PC-9 (cell line): ENCODE results near the gene USP22. TPM values are rescaled to one million over a fixed set of nuclear protein-coding genes. Genes with fewer than 3 reads are reported as not detected.

Source experiments
- BruUV-seq: library from RNA; stranded (reverse); fragments of 400-500 nt; replicated peaks from 2 replicates; lab custom pipeline; 2021; lab: Mats Ljungman, UMichigan
- CTCF ChIA-PET: fragments of 300-600 bp; sonication (Branson Sonifier 250); formaldehyde crosslinking; loops from one replicate; lab custom pipeline; 2022; ENCODE audit warnings: antibody characterized with exemption; lab: Charles Lee
- POLR2A ChIA-PET: fragments of 300-600 bp; sonication (Branson Sonifier 250); formaldehyde crosslinking; loops from one replicate; lab custom pipeline; 2022; ENCODE audit warnings: antibody characterized with exemption; ENCODE audit not compliant: unreplicated experiment; lab: Charles Lee
- DNase-seq, 2 experiments: peaks; one replicate each; pipeline versions ENCODE4 v3.0.0 to v3.0.0-alpha.2; 2015 to 2022; ENCODE audit warnings: mixed read lengths in 1 of 2
- H2AFZ ChIP-seq: fragments of 200-600 bp; sonication (generic); 2 replicates; pipeline ENCODE4 v1.8.1; 2017; ENCODE audit warnings: antibody characterized with exemption
- H3F3A ChIP-seq: fragments of 200-600 bp; sonication (generic); 2 replicates; pipeline ENCODE4 v1.8.1; 2017; ENCODE audit warnings: antibody characterized with exemption, mild to moderate bottlenecking, low read depth; ENCODE audit not compliant: insufficient read depth
- H3K27ac ChIP-seq: fragments of 200-600 bp; sonication (generic); 2 replicates; pipeline ENCODE4 v1.6.1; 2016; ENCODE audit warnings: mixed run types
- H3K27me3 ChIP-seq: fragments of 200-600 bp; sonication (generic); 2 replicates; pipeline ENCODE4 v1.6.1; 2016; ENCODE audit warnings: low read depth, mixed run types; ENCODE audit not compliant: insufficient read depth
- H3K36me3 ChIP-seq: fragments of 200-600 bp; sonication (generic); 2 replicates; pipeline ENCODE4 v1.6.1; 2016; ENCODE audit warnings: low read depth, mixed run types
- H3K4me1 ChIP-seq: fragments of 200-600 bp; sonication (generic); replicated peaks from 2 replicates; pipeline ENCODE4 v1.6.1; 2016; ENCODE audit warnings: mixed run types; ENCODE audit not compliant: insufficient read depth
- H3K4me2 ChIP-seq: fragments of 200-600 bp; sonication (generic); 2 replicates; pipeline ENCODE4 v1.6.1; 2017; ENCODE audit warnings: mixed run types
- H3K4me3 ChIP-seq: fragments of 200-600 bp; sonication (generic); 2 replicates; pipeline ENCODE4 v1.6.1; 2016; ENCODE audit warnings: mixed run types
- H3K79me2 ChIP-seq: fragments of 200-600 bp; sonication (generic); 2 replicates; pipeline ENCODE4 v1.6.1; 2017; ENCODE audit warnings: low read depth, mixed run types
- H3K9me2 ChIP-seq: fragments of 200-600 bp; sonication (generic); 2 replicates; pipeline ENCODE4 v1.8.1; 2017; ENCODE audit warnings: mild to moderate bottlenecking; ENCODE audit not compliant: insufficient read depth
- H3K9me3 ChIP-seq: fragments of 200-600 bp; sonication (generic); 2 replicates; pipeline ENCODE4 v1.8.1; 2016; ENCODE audit warnings: low read depth; ENCODE audit not compliant: insufficient read depth
- H4K20me1 ChIP-seq: fragments of 200-600 bp; sonication (generic); 2 replicates; pipeline ENCODE4 v1.8.1; 2017; ENCODE audit not compliant: insufficient read depth
- EZH2 ChIP-seq: fragments of 200-600 bp; sonication (generic); IDR thresholded peaks from 2 replicates; pipeline ENCODE4 v1.8.0; 2017; ENCODE audit warnings: antibody characterized with exemption, low read depth
- intact Hi-C: fragments of 100-400 bp; cut with micrococcal nuclease; formaldehyde crosslinking; loops from one replicate; pipeline ENCODE4 v1.10.0; 2022; ENCODE audit not compliant: unreplicated experiment
- total RNA-seq: library from RNA; stranded (reverse); gene quantifications from 2 replicates; pipeline ENCODE4 v1.2.3, GENCODE V29; 2021
- TF ChIP-seq, protein P1 (sequence below): fragments of 200-600 bp; sonication (generic); conservative IDR thresholded peaks from 2 replicates; pipeline ENCODE4 v1.6.1; 2017; ENCODE audit warnings: mixed run types, antibody characterized with exemption, mild to moderate bottlenecking, moderate library complexity

Gene USP22
- total RNA-seq, 1 experiment from 2014 or later: 296 TPM

DNA sequence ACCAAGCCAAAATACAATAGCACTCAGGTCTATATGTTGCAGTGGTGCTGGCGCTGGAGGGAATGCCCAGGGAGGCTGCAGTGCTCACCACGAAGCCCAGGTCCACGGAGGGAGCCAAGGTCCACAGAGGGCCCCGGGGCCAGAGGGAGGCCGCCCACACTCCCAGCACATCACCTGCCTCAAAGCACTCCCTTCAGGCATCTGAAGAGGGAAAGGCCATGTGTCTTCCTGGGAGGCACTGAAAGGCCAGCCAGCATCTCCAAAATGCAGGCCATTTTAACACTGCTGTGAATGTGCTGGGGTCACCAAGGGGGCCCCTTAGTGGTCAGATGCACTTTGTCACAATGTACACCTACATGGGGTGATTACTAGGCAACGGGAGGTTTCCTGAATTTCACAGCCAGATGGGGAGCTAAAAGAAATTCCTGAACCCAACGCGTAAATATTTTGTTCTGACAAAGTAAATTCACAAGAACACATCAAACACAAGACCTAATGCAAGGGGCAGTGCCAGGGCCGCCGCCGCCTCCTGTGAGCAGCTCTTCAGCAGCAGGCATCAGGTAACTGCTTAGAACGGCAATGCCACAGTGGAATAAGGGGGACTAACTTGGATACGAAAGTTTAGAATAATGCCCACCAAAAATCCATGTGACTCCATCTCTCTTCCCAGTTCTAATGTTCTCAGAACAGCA is 42.8 kb downstream of the USP22 start:
- Histone ChIP-seq H3K4me2 (no peak overlapping the region), H3K4me1 (no peaks in the 10 kb centered on the region), H3K4me3 (no peak overlapping the region), H4K20me1 (peaks cover 52% of the 10 kb centered on the region), H3K36me3 (peaks cover 8% of the 10 kb centered on the region; the same call in 1 of the 2 replicates), H2AFZ (no peak overlapping the region), H3K79me2 (no peaks in the 10 kb centered on the region), H3K27me3 (no peaks in the 10 kb centered on the region), H3K9me3 (no peaks in the 10 kb centered on the region), H3F3A (peaks cover 25% of the 10 kb centered on the region; the same call in 1 of the 2 replicates), H3K9me2 (no peaks in the 10 kb centered on the region), H3K27ac (no peak overlapping the region)
- POLR2A ChIA-PET: no interaction called here
- BruUV-seq: no TSS peak
- CTCF ChIA-PET: interaction anchor here (0.6 kb wide), 1 partner anchor 601 kb away, joined by 5 read pairs; no protein-coding TSS in a partner anchor
- intact Hi-C loops: no loop called here
- DNase-seq: no peak
- TF ChIP-seq, protein P1, sequence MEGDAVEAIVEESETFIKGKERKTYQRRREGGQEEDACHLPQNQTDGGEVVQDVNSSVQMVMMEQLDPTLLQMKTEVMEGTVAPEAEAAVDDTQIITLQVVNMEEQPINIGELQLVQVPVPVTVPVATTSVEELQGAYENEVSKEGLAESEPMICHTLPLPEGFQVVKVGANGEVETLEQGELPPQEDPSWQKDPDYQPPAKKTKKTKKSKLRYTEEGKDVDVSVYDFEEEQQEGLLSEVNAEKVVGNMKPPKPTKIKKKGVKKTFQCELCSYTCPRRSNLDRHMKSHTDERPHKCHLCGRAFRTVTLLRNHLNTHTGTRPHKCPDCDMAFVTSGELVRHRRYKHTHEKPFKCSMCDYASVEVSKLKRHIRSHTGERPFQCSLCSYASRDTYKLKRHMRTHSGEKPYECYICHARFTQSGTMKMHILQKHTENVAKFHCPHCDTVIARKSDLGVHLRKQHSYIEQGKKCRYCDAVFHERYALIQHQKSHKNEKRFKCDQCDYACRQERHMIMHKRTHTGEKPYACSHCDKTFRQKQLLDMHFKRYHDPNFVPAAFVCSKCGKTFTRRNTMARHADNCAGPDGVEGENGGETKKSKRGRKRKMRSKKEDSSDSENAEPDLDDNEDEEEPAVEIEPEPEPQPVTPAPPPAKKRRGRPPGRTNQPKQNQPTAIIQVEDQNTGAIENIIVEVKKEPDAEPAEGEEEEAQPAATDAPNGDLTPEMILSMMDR: no peak
- TF ChIP-seq EZH2: no peak

DNA sequence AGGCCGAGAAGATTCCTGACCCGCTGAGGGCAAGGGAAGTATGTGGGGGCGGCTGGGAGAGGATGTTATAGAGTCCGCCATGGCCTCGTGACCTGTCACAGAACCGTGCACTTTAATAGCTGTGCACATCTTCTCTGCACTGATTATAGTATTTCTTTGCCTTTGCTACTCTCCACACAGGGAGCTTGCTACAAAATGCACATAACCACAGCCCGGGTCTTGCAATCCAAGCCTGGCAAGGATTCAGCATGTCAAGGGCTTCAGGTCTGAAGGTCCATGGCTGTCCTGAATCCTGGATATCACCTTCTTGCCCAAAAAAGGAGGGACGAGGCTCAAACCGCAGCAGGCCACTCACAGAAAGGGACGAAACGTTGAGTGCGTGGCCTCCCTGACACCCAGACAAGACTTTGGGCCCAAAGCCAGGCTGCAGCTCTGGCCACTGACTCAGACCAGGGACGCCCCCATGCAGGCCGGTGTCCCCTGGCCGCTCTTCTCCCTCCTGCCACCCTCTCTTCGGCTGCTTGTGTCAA is 43.7 kb downstream of the USP22 start:
- Histone ChIP-seq H4K20me1 (peaks cover 43% of the 10 kb centered on the region), H3F3A (peaks cover 24% of the 10 kb centered on the region; the same call in 1 of the 2 replicates), H3K9me3 (no peaks in the 10 kb centered on the region), H3K4me2 (no peak overlapping the region), H3K9me2 (no peaks in the 10 kb centered on the region), H3K4me1 (no peaks in the 10 kb centered on the region), H3K27ac (no peak overlapping the region), H3K4me3 (no peak overlapping the region), H3K27me3 (no peaks in the 10 kb centered on the region), H3K79me2 (no peaks in the 10 kb centered on the region), H2AFZ (no peak overlapping the region), H3K36me3 (peaks cover 7% of the 10 kb centered on the region; the same call in 1 of the 2 replicates)
- no TSS peak for BruUV-seq
- ChIA-PET CTCF (interaction anchor here (0.5 to 0.6 kb wide), 3 partner anchors 203 to 602 kb away, joined by 3 to 8 read pairs (median 5); no protein-coding TSS in a partner anchor), POLR2A (no interaction called here)
- no peak for DNase-seq
- TF ChIP-seq, protein P1: no peak
- TF ChIP-seq EZH2: no peak
- intact Hi-C loops: no loop called here

DNA sequence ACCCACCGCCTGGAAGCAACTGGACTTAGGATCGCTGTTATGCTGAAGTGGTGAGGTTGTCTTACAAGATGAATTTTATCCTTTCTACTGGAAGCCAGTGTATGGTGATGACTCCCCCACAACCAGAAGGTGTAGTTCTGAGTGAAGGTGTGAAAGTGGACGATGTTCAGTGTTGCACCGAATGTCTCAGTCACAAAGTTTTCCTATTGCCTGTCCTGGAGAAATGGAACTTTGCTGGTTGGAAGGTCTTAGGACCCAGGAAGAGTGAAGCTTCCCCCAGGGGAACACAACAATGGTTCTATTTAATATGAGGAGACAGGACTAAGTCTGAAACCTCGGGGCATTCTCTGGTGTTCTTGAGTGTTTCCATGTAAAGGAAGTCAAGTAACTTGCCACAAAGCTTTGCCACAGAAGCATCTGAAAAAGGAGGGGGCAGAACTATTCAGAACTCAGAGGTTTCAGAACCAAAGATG is 44.2 kb downstream of the USP22 start:
- POLR2A ChIA-PET: no interaction called here
- Histone ChIP-seq H3K36me3 (peaks cover 7% of the 10 kb centered on the region; the same call in 1 of the 2 replicates), H3K4me3 (no peak overlapping the region), H3F3A (peaks cover 24% of the 10 kb centered on the region; the same call in 1 of the 2 replicates), H2AFZ (no peak overlapping the region), H3K4me1 (no peaks in the 10 kb centered on the region), H3K9me2 (no peaks in the 10 kb centered on the region), H4K20me1 (peaks cover 38% of the 10 kb centered on the region), H3K79me2 (no peaks in the 10 kb centered on the region), H3K27ac (no peak overlapping the region), H3K27me3 (no peaks in the 10 kb centered on the region), H3K4me2 (no peak overlapping the region), H3K9me3 (no peaks in the 10 kb centered on the region)
- intact Hi-C loops: no loop called here
- no peak for TF ChIP-seq EZH2
- TF ChIP-seq, protein P1: no peak
- DNase-seq: no peak
- CTCF ChIA-PET: interaction anchor here (0.5 kb wide), 1 partner anchor 202 kb away, joined by 3 read pairs; no protein-coding TSS in a partner anchor
- BruUV-seq: no TSS peak
